GM12878 (cell line): ENCODE results near the gene TPH2. TPM values are rescaled to one million over a fixed set of nuclear protein-coding genes. Genes with fewer than 3 reads are reported as not detected.

Experiments
- ATAC-seq: fragments of 200-7000 bp; cut with Tn5 transposase; 3 replicates; pipeline ENCODE4 v1.9.1; 2020; ENCODE audit warnings: mild to moderate bottlenecking, moderate library complexity
- BruUV-seq: library from RNA; stranded (reverse); fragments of 400-500 nt; replicated peaks from 2 replicates; lab custom pipeline; 2021; lab: Mats Ljungman, UMichigan
- CTCF ChIA-PET: fragments of 300-600 bp; sonication (Branson Sonifier 250); formaldehyde crosslinking; extraction: SDS; loops from one replicate; lab custom pipeline; 2021; ENCODE audit warnings: inconsistent platforms; lab: Yijun Ruan, JAX
- POLR2A ChIA-PET: fragments of 350-600 bp; formaldehyde crosslinking; extraction: SDS; loops from one replicate; lab custom pipeline; 2021; ENCODE audit warnings: inconsistent platforms; lab: Charles Lee
- RAD21 ChIA-PET: fragments of 300-600 bp; sonication (Branson Sonifier 250); formaldehyde crosslinking; loops from one replicate; lab custom pipeline; 2023; ENCODE audit warnings: antibody characterized with exemption; ENCODE audit not compliant: unreplicated experiment; lab: Charles Lee
- SMC1A ChIA-PET: fragments of 300-600 bp; sonication (Branson Sonifier 250); formaldehyde crosslinking; loops from one replicate; lab custom pipeline; 2023; ENCODE audit not compliant: unreplicated experiment, uncharacterized antibody; lab: Charles Lee
- DNase-seq: peaks from one replicate; pipeline ENCODE4 v3.0.0-alpha.2; 2011; ENCODE audit warnings: low read depth, low spot score
- FAIRE-seq: peaks from 3 replicates; lab custom pipeline; 2011; peaks lifted over from hg19 to GRCh38; lab: Jason Lieb, UNC
- H2AFZ ChIP-seq: 2 replicates; pipeline ENCODE4 v1.6.0; 2011; ENCODE audit warnings: low read depth, low read length, control low read depth; ENCODE audit not compliant: control insufficient read depth
- H3K27ac ChIP-seq: 2 replicates; pipeline ENCODE4 v1.5.1; 2011; ENCODE audit warnings: control low read depth; ENCODE audit not compliant: control insufficient read depth, insufficient read depth
- H3K27me3 ChIP-seq, 2 experiments: replicated peaks in 1 of 2; 2 replicates each; pipeline versions ENCODE4 v1.6.0 to v1.6.1; 2011; ENCODE audit warnings: low read length in 1 of 2; ENCODE audit not compliant: control insufficient read depth in 2 of 2, insufficient read depth in 2 of 2
- H3K36me3 ChIP-seq, 2 experiments: 2 replicates each; pipeline ENCODE4 v1.5.1; 2011; ENCODE audit warnings: low read length in 1 of 2; ENCODE audit not compliant: control insufficient read depth in 2 of 2, insufficient read depth in 2 of 2
- H3K4me1 ChIP-seq: 2 replicates; pipeline ENCODE4 v1.6.1; 2011; ENCODE audit warnings: mild to moderate bottlenecking, low read length, moderate library complexity, mixed read lengths; ENCODE audit not compliant: control insufficient read depth, insufficient read depth
- H3K4me2 ChIP-seq: 2 replicates; pipeline ENCODE4 v1.6.0; 2011; ENCODE audit warnings: control low read depth; ENCODE audit not compliant: control insufficient read depth, insufficient read depth
- H3K4me3 ChIP-seq: fragments of 200-600 bp; sonication (generic); 2 replicates; pipeline ENCODE4 v1.5.1; 2016
- H3K79me2 ChIP-seq: 2 replicates; pipeline ENCODE4 v1.6.0; 2011; ENCODE audit warnings: low read length; ENCODE audit not compliant: control insufficient read depth, insufficient read depth
- H3K9ac ChIP-seq: 2 replicates; pipeline ENCODE4 v1.8.0; 2011; ENCODE audit warnings: low read length, control low read depth, mixed read lengths; ENCODE audit not compliant: control insufficient read depth, insufficient read depth
- H3K9me3 ChIP-seq: replicated peaks from 3 replicates; pipeline ENCODE4 v1.5.1; 2011; ENCODE audit warnings: mild to moderate bottlenecking, low read length; ENCODE audit not compliant: control insufficient read depth, insufficient read depth
- H4K20me1 ChIP-seq: 2 replicates; pipeline ENCODE4 v1.6.0; 2011; ENCODE audit not compliant: control insufficient read depth, insufficient read depth
- BCL11A ChIP-seq: IDR thresholded peaks from 2 replicates; pipeline ENCODE4 v1.6.1; 2011; ENCODE audit warnings: low read depth, low read length
- MEF2B ChIP-seq: fragments of 450-650 bp; IDR thresholded peaks from 2 replicates; pipeline ENCODE4 v1.6.1; 2018; ENCODE audit warnings: mild to moderate bottlenecking, moderate library complexity; ENCODE audit not compliant: partially characterized antibody, poor library complexity, severe bottlenecking
- SMC3 ChIP-seq: IDR thresholded peaks from 2 replicates; pipeline ENCODE4 v1.6.1; 2011; ENCODE audit warnings: low read length, improper control_type of control experiment, borderline replicate concordance
- ZNF24 ChIP-seq: fragments of 450-650 bp; IDR thresholded peaks from 2 replicates; pipeline ENCODE4 v1.6.1; 2017; ENCODE audit warnings: antibody characterized with exemption, mild to moderate bottlenecking
- ZNF622 ChIP-seq: fragments of 450-650 bp; IDR thresholded peaks from 2 replicates; pipeline ENCODE4 v1.6.1; 2017; ENCODE audit warnings: mild to moderate bottlenecking, inconsistent platforms
- WGBS: methylation state at CpG from one replicate; pipeline ENCODE4 v1.1.6; 2016; ENCODE audit warnings: low lambda C conversion rate; ENCODE audit not compliant: insufficient replicate concordance, insufficient coverage; ENCODE audit errors: missing lambda C conversion rate; 5-methylcytosine and 5-hydroxymethylcytosine counted together
- in situ Hi-C: fragments of 300-500 bp; cut with MboI; formaldehyde crosslinking; loops from 9 replicates; pipeline ENCODE4 v1.14.3; 2018; ENCODE audit warnings: mixed read lengths
- intact Hi-C: fragments of 100-400 bp; cut with micrococcal nuclease; formaldehyde crosslinking; loops from one replicate; pipeline ENCODE4 v1.14.2; 2022; ENCODE audit not compliant: unreplicated experiment
- polyA plus RNA-seq, 11 experiments: library from polyadenylated mRNA; depleted of rRNA in 4 of 11; unstranded in 6 of 11; stranded (reverse) in 5 of 11; fragments of >200 nt; fragmentation: Nextera tagmentation in 4 of 11; fragmentation: Illumina TruSeq in 1 of 11; extraction: Ambion mirVana in 4 of 11; extraction: Trizol in 1 of 11; gene quantifications; 1 replicate in 1 of 11; 2 replicates in 10 of 11; pipeline versions ENCODE4 v1.2.1 to v1.2.3, GENCODE V29; 2011 to 2016; ENCODE audit warnings: inconsistent platforms in 2 of 11, missing spikeins in 2 of 11, low read depth in 1 of 11
- total RNA-seq, 4 experiments: library from RNA; depleted of rRNA in 3 of 4; stranded (reverse); fragments of >200 nt in 3 of 4; fragmentation: Illumina TruSeq in 1 of 4; extraction: Trizol in 1 of 4; gene quantifications; 2 replicates each; pipeline versions ENCODE4 v1.2.1 to v1.2.3, GENCODE V29; 2013 to 2021
- TF ChIP-seq, protein P1 (sequence below): fragments of 450-650 bp; IDR thresholded peaks from 2 replicates; pipeline ENCODE4 v1.6.1; 2017; ENCODE audit warnings: mild to moderate bottlenecking
- TF ChIP-seq, protein P2 (sequence below): fragments of 450-650 bp; conservative IDR thresholded peaks from 2 replicates; pipeline ENCODE4 v1.6.1; 2017; ENCODE audit warnings: mild to moderate bottlenecking, moderate library complexity
- TF ChIP-seq, protein P3 (sequence below): fragments of 450-650 bp; IDR thresholded peaks from 2 replicates; pipeline ENCODE4 v1.6.1; 2018; ENCODE audit warnings: borderline replicate concordance, mild to moderate bottlenecking; ENCODE audit not compliant: partially characterized antibody

Gene TPH2
- total and polyA plus RNA-seq, 10 of the 15 experiments (the other 5 are each of a cell fraction or from before 2014, with no cell fraction given) = not detected

DNA sequence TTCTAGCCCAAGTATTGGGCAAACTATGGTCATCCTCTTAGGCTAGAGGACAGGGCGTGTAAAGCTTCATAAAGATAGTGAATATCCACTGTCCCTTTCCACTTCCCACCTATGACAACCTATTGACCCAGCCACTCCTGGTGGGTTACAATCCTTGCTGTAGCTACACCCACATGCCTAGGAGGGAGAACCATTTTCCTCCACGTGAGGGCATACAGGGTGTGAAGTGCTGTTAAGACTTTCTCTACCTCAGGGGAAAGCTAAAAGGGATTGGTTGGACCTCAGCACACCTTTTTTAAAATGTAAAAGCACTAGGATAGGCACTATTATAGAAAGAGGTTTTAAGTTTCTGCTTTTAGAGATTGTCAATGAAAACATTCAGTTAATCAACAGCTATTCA is 124.4 kb downstream of the TPH2 start:
- SMC1A ChIA-PET = no interaction called here
- no peak for FAIRE-seq
- no peak overlapping the region for H2AFZ ChIP-seq
- TF ChIP-seq, protein P1, sequence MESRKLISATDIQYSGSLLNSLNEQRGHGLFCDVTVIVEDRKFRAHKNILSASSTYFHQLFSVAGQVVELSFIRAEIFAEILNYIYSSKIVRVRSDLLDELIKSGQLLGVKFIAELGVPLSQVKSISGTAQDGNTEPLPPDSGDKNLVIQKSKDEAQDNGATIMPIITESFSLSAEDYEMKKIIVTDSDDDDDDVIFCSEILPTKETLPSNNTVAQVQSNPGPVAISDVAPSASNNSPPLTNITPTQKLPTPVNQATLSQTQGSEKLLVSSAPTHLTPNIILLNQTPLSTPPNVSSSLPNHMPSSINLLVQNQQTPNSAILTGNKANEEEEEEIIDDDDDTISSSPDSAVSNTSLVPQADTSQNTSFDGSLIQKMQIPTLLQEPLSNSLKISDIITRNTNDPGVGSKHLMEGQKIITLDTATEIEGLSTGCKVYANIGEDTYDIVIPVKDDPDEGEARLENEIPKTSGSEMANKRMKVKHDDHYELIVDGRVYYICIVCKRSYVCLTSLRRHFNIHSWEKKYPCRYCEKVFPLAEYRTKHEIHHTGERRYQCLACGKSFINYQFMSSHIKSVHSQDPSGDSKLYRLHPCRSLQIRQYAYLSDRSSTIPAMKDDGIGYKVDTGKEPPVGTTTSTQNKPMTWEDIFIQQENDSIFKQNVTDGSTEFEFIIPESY = no peak
- TF ChIP-seq ZNF622 (no peak), MEF2B (no peak), SMC3 (no peak), ZNF24 (no peak), BCL11A (no peak)
- TF ChIP-seq, protein P2, sequence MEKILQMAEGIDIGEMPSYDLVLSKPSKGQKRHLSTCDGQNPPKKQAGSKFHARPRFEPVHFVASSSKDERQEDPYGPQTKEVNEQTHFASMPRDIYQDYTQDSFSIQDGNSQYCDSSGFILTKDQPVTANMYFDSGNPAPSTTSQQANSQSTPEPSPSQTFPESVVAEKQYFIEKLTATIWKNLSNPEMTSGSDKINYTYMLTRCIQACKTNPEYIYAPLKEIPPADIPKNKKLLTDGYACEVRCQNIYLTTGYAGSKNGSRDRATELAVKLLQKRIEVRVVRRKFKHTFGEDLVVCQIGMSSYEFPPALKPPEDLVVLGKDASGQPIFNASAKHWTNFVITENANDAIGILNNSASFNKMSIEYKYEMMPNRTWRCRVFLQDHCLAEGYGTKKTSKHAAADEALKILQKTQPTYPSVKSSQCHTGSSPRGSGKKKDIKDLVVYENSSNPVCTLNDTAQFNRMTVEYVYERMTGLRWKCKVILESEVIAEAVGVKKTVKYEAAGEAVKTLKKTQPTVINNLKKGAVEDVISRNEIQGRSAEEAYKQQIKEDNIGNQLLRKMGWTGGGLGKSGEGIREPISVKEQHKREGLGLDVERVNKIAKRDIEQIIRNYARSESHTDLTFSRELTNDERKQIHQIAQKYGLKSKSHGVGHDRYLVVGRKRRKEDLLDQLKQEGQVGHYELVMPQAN = no peak
- TF ChIP-seq, protein P3, sequence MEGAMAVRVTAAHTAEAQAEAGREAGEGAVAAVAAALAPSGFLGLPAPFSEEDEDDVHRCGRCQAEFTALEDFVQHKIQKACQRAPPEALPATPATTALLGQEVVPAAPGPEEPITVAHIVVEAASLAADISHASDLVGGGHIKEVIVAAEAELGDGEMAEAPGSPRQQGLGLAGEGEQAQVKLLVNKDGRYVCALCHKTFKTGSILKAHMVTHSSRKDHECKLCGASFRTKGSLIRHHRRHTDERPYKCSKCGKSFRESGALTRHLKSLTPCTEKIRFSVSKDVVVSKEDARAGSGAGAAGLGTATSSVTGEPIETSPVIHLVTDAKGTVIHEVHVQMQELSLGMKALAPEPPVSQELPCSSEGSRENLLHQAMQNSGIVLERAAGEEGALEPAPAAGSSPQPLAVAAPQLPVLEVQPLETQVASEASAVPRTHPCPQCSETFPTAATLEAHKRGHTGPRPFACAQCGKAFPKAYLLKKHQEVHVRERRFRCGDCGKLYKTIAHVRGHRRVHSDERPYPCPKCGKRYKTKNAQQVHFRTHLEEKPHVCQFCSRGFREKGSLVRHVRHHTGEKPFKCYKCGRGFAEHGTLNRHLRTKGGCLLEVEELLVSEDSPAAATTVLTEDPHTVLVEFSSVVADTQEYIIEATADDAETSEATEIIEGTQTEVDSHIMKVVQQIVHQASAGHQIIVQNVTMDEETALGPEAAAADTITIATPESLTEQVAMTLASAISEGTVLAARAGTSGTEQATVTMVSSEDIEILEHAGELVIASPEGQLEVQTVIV = no peak
- intact Hi-C loops (no loop called here), in situ Hi-C loops (no loop called here)
- RAD21 ChIA-PET = no interaction called here
- H3K27me3 ChIP-seq = no peaks in the 10 kb centered on the region
- no peaks in the 10 kb centered on the region for H3K4me1 ChIP-seq
- WGBS = 0% methylated on average over 2 of the region's 2 CpGs
- DNase-seq = no peak
- POLR2A ChIA-PET = no interaction called here
- no peaks in the 10 kb centered on the region for H4K20me1 ChIP-seq
- ATAC-seq = no peak
- H3K36me3 ChIP-seq = no peaks in the 10 kb centered on the region
- H3K9me3 ChIP-seq = no peaks in the 10 kb centered on the region
- no peak overlapping the region for H3K27ac ChIP-seq
- no peak overlapping the region for H3K9ac ChIP-seq
- CTCF ChIA-PET = interaction anchor here (0.6 kb wide), 1 partner anchor 1020 kb away, joined by 4 read pairs; no protein-coding TSS in a partner anchor
- H3K4me3 ChIP-seq = no peak overlapping the region
- no peak overlapping the region for H3K4me2 ChIP-seq
- no peaks in the 10 kb centered on the region for H3K79me2 ChIP-seq
- no TSS peak for BruUV-seq
